ENCODE measurements around the gene NCKAP5.

Gene NCKAP5

GRCh38 chr2:132937629-132938028, 630.6 kb downstream of the NCKAP5 start:
- ATAC-seq = no peak
- no peak for DNase-seq

GRCh38 chr2:132936791-132937190, 631.5 kb downstream of the NCKAP5 start:
- DNase-seq = no peak
- ATAC-seq = no peak

GRCh38 chr2:132936261-132936660, 632.0 kb downstream of the NCKAP5 start:
- DNase-seq = no peak
- ATAC-seq = no peak

- ATAC-seq (no peak), DNase-seq (no peak)
Measured at GRCh38 chr2:132929786-132930185, 638.5 kb downstream of the NCKAP5 start.

- ATAC-seq (no peak), DNase-seq (no peak)
Measured at GRCh38 chr2:132923787-132924186, 644.5 kb downstream of the NCKAP5 start.

GRCh38 chr2:132915812-132916549, 652.3 kb downstream of the NCKAP5 start:
- ATAC-seq = no peak
- DNase-seq = no peak

- no peak for ATAC-seq
- no peak for DNase-seq
Measured at GRCh38 chr2:132911726-132912724, 656.2 kb downstream of the NCKAP5 start.

- DNase-seq (no peak), ATAC-seq (no peak)
Measured at GRCh38 chr2:132910432-132910831, 657.8 kb downstream of the NCKAP5 start.

- DNase-seq (no peak), ATAC-seq (no peak)
Measured at GRCh38 chr2:132909427-132909826, 658.8 kb downstream of the NCKAP5 start.

GRCh38 chr2:132904142-132904842, 664.0 kb downstream of the NCKAP5 start:
- DNase-seq = no peak
- ATAC-seq = no peak

- no peak for ATAC-seq
- no peak for DNase-seq
Measured at GRCh38 chr2:132902626-132903025, 665.6 kb downstream of the NCKAP5 start.

- no peak for DNase-seq
Measured at GRCh38 chr2:132901661-132902060, 666.6 kb downstream of the NCKAP5 start.

GRCh38 chr2:132897111-132897510, 671.2 kb downstream of the NCKAP5 start:
- ATAC-seq = no peak
- no peak for DNase-seq

More at GRCh38 chr2:132901661-132902060, 666.6 kb downstream of the NCKAP5 start:
- ATAC-seq = no peak

GRCh38 chr2:132896073-132896472, 672.2 kb downstream of the NCKAP5 start:
- no peak for ATAC-seq

GRCh38 chr2:132891498-132891897, 676.8 kb downstream of the NCKAP5 start:
- no peak for DNase-seq
- no peak for ATAC-seq

More at GRCh38 chr2:132896073-132896472, 672.2 kb downstream of the NCKAP5 start:
- DNase-seq = no peak

- DNase-seq (no peak), ATAC-seq (no peak)
Measured at GRCh38 chr2:132886574-132886973, 681.7 kb downstream of the NCKAP5 start.

GRCh38 chr2:132884705-132885104, 683.6 kb downstream of the NCKAP5 start:
- ATAC-seq = no peak

GRCh38 chr2:132884292-132884691, 684.0 kb downstream of the NCKAP5 start:
- ATAC-seq (no peak), DNase-seq (no peak)

More at GRCh38 chr2:132884705-132885104, 683.6 kb downstream of the NCKAP5 start:
- no peak for DNase-seq

GRCh38 chr2:132883430-132883829, 684.8 kb downstream of the NCKAP5 start:
- ATAC-seq = no peak

GRCh38 chr2:132881546-132881945, 686.7 kb downstream of the NCKAP5 start:
- no peak for ATAC-seq
- no peak for DNase-seq

More at GRCh38 chr2:132883430-132883829, 684.8 kb downstream of the NCKAP5 start:
- DNase-seq = no peak

- DNase-seq (no peak), ATAC-seq (no peak)
Measured at GRCh38 chr2:132877923-132878322, 690.3 kb downstream of the NCKAP5 start.

- DNase-seq (no peak), ATAC-seq (no peak)
Measured at GRCh38 chr2:132876745-132877391, 691.4 kb downstream of the NCKAP5 start.

Measured in stimulated activated naive CD8-positive, alpha-beta T cell treated with anti-CD3 and anti-CD28 coated beads, Interleukin-15, Interleukin-2, amounts not matched to agents 100 U/mL and 50 U/mL, for 24 hours (primary cell).